Activated CD4-positive, CD25-positive, alpha-beta regulatory T cell treated with anti-CD3 and anti-CD28 coated beads, Interleukin-2, amount 50 U/mL, for 24 hours (primary cell): Measurements from ENCODE around the gene ATN1.

Experiments used
- ATAC-seq, 2 donors: fragments of 150-1000 bp; cut with Tn5 transposase; one replicate each; pipeline ENCODE4 v1.10.0; 2021; ENCODE audit warnings: mild to moderate bottlenecking in 1 of 2, moderate library complexity in 1 of 2

ATN1 gene

DNA sequence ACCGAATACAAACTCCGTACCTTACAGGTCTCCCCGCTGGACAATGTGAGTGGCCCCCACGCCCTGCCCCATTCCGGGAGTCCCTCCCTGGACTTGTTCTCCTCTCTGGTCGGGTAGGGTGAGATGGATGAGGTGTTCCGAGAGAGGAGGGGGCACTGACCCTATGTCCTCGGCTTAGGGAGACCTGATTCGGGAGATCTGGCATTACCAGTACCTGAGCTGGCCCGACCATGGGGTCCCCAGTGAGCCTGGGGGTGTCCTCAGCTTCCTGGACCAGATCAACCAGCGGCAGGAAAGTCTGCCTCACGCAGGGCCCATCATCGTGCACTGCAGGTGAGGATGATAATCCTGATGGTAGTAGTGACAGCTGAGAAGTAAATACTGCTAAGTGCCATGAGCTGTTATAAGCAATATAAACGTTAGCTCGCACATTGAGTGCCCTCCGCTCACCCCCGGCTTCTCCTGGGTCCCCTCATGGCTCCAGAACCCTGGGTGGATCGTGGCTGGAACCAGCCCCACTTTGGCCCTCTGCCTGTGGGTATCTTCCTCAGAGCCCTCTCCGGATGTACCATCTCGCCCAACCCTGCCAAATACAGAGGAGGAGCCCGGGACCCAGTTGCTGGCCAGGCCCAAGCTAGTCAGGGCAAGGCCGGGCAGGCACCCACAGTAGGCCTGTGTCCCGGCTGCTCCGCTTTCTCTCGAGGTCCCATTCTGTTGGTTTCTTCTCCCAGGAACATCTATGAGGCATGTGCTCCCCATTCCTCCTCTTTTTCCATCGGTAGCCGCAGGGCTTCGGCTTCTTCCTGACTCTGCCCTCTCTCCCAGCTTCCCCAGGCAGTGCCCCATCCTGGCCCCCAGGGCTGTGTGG lies 30.2 kb downstream of the ATN1 start:
- no peak for ATAC-seq

DNA sequence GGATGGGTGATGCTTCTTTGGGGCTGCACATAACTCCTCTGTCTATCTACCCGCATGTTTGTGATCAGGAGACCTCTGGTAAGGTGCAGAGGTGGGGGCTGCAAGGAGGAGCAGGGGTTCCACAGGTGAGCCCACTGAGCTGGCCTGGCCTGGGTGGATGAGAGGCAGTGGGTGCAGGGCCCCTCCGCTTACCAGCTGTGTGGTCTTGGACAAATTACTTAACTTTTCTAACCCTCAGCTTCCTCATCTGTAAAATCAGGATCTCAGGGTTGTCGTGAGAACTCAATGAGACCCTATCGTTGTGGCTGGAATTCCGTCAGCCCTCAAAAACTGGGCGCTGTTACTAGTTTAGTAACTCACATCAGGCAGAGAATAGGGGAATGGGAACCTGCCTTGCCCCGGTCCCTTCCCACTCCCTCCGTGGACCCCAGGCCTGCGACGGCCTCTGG lies 30.9 kb downstream of the ATN1 start:
- ATAC-seq = no peak

DNA sequence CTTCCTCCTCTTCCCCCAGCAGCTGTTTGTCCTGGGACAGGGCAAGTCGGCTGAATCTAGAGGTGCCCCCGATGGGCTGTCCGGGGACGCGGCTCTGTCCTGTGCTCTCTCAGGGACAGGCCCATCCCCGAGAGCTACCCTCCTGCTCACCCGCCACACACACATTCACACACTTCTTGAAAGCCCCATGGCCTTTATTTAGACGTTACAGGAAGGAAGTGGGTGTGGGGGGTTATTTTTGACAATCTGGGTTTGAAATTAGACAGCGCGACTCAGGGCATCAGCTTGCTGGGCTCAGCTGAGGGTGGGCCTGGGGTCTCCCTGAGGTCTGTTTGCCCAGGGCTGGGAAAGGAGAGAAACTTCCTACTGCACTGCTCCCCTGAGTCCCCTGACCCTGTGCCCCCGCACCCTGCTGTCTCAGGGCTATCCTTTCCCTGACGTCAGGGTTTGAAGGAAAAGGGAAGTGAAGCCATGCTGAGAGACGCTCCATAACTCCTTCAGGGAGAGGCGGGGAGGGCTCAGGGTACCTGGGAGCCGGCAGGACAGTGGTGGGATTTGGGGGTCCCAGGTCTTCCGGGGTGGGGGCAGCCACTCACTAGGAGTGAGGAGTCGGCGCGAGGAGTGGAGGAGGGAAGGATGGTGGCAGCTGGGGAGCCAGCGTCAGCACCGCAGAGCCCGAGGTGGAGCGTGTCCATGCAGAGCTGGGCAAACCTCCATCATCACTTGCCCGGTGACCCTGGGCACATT lies 31.5 kb downstream of the ATN1 start:
- peak; percentile 44 for ATAC-seq

DNA sequence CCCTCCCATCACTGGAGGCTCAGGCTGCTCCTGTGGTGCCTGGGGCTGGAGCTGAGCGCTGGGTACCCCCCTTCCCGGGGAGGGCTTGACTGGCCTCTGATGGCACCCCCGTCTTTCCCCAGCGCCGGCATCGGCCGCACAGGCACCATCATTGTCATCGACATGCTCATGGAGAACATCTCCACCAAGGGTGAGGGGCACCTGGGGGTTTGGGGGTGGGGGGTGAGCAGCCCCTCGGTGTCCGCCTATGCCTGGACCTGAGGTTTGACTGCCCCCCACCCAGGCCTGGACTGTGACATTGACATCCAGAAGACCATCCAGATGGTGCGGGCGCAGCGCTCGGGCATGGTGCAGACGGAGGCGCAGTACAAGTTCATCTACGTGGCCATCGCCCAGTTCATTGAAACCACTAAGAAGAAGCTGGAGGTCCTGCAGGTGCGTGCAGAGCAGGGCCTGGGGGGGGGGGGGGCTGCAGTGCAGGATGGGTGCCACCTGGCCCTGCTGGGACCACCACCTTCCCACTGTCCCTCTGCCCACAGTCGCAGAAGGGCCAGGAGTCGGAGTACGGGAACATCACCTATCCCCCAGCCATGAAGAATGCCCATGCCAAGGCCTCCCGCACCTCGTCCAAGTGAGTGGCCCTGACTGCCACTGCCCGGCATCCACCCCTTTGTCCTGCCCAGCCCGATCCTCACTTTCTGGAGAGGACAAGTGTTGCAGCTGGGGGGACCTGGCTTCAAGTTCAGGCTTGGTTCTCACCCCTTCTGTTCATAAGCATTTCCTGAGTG lies 32.2 kb downstream of the ATN1 start:
- ATAC-seq = no peak

DNA sequence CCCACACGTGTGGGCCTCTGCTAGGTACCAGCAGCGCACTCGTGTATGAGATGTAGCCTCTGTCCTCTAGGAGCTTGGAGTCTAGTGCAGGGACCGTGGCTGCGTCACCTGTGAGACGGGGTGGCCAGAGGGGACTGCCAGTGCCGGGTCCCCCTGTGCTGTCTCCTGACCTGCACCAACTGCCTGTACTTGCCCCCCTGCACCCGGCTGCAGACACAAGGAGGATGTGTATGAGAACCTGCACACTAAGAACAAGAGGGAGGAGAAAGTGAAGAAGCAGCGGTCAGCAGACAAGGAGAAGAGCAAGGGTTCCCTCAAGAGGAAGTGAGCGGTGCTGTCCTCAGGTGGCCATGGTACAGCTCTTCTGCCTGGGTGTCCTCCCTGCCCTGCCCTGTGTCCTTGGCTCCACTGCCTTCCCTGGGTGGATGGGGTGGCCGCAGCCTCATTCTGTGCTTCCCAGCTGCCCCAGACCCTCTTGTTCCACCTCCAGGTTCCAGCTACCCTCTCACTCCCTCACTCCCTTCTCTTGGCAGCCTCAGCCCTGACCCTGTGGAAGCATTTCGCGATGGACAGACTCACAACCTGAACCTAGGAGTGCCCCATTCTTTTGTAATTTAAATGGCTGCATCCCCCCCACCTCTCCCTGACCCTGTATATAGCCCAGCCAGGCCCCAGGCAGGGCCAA lies 33.0 kb downstream of the ATN1 start:
- ATAC-seq = peak in 1 of 2 donors; percentile 3

DNA sequence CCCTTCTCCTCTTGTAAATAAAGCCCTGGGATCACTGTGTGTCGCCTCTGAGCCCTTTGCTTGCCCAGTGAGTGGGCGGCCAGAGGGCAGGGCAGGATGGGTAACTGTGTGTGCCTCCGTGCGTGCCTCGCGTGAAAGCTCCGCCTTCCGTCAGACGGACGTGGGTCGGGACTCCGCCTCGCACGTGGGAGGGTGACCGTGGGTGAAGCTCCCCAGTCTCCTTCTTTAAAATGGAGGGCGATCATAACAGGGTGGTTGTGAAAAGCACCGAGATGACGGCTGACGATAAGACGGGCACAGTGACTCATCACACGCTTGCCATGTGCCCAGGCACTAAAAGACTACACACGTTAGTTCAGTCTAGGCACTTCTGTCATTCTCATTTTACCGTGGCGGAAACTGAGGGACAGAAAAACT lies 33.5 kb downstream of the ATN1 start:
- ATAC-seq = peak; percentile 80 to 83

DNA sequence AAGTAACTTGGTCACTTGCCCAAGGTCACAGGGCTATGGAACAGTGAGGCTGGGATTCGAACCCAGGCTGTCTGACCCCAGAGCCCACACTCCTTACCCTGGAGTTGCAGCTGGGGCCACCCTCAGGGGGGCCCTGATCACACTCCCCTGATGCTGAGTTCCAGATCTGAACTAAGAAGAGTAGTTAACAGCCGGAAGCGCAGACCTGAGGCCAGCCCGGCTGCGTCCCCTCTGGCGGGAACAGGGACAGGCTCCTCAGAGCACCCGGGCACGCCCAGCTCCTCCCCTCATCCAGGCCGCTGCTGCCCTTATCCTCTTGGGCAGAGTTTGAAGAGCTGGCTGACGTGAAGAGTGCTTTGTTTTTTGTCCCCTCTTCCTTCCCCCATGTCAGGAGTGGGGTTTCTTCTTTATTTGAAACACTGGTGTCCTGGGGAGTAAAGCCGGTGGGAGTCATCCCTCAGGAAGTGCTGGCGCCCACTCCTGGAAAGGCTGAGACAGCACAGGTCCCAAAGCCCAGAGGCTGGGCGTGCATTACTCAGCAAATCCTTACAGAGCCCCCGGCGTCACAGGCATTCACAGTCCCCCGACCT lies 34.0 kb downstream of the ATN1 start:
- peak; percentile 39 to 47 for ATAC-seq

DNA sequence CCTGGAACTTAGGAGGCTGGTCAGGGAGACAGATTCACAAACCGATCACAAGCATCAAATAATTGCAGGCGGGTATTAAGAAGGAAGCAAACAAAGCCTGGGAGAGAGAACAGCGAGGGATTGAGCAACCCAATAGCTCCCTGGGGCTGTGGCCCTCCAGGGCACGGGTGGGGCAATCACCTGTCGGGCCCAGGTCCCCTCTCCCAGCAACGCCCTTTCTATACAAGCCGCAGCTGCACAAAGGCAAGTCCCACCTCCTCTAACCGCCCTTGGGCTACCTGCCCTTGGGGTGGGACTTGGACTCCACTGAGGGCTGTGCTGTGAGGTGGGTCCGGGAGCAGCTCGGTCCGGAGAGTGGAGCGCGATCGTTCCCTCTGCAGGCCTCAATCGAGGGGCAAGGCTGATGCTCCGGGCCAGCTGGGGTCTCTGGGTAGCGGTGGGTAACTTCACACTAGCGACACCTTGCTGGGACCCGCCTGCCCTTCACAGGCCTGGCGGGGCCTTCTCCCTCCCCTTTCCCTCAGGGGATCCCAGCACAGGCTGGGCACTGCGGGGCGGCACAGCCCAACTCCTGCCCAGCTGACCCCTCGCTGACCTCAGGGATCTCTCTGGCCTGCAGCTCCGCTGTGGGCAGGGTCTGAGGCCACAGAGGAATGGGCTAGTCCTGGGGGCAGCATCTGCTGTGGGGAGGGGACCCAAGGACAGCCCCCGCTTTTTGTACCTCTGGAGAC lies 34.7 kb downstream of the ATN1 start:
- no peak for ATAC-seq

DNA sequence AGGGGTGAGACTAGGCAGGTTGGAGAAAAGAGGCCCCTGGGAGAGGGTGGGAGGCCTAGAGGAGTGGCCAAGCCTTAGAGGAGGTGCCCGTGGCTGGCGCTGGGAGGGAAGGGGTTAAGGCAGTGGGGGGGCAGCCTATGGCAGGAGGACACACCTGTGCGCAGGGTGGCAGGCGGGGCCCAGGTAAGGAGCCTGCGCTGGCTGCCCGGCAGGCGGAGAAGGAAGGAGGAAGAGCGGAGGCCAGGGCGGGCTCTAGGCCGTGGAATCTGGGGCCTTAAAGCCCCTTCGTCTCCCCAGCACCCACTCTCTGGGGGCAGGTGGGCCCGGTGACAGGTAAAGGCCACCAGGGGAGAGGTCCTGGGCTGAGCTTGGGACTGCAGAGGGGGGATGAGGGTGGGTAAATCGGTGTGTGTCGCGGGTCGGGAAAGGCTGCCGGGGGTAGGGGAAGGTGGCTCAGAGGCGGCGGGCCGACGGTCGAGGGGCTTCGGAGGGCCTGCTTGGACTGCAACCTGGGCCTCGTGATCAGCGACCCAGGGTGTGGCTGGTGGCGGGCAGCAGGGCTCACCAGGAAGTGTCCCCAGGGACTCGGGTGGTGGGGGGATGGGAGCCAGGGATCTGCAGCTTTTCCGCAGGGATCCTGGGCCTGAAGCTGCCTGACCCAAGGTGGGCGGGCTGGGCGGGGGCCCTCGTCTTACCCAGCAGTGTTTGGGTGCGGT lies 35.4 kb downstream of the ATN1 start:
- no peak for ATAC-seq

DNA sequence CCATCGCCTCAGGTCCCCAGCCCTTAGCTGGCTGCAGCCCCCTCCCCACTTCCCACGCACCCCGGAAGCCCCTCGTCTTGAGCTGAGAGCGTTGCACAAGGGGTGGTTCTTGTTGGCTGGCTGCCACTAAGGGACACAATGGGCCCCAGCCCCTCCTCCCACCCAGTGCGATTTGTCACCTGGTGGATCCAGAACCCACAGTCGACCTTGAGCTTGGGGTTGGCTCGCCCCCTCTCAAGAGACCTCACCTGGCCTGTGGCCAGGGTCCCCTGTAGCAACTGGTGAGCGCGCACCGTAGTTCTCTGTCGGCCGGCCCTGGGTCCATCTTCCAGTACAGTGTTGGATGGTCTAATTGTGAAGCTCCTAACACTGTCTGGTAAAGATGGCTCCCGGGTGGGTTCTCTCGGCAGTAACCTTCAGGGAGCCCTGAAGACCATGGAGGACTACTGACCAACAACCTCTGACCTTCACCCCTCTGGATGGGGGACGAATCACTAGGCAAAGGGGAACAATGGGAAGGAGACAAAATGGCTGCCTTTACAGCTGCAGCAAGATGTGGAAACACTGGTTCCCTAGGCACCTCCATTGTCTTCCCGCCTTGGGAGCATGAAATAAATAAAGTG lies 36.1 kb downstream of the ATN1 start:
- ATAC-seq = no peak

DNA sequence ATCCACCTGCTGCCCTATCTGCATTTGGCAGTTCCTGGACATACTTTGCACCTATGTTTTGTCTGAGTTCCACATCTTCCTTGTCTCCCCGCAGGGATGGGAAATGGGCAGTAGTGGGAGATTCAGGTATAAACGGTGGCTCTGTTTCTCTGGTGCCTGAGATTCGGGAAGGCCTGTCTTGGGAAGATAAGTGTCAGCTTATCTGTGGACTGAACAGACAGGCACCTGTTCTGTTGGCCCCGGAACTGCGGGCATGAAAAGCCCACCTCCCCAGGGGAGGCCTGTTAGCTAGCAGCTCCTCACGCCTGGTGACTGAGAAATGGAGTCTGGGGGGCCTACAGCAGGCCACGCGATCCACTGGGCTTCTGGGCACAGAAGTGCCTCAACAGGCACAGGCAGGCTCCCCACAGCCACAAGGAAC lies 36.9 kb downstream of the ATN1 start:
- ATAC-seq = no peak

DNA sequence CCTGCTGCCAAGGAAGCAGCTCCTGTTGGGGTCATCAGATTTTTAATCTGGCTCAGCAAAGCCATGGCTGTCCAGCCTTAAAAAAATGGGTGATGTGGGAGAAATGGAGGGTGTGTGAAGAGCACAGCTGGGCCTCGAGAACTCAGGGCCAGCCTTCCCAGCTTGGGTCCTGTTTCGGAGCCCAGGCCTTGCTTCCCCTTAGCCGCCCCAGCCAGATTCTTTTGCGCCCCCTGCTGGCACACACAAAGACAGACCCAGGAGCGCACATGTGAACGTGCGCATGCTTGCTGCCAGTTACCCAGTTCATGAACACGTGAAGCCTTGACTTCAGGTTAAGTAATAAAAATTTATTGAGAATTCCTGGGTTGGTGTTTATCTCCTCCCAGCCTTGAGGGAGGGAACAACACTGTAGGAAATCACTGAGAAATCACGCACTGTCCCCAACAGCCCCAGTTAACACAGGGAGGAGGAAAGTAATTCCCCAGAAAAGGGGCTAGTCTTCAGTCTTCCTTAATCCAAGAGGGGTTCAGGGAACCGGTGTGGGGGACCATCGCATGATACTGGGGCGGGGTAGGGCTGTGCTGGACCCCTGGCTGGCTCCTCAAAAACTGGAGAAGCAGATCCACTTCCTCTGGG lies 37.4 kb downstream of the ATN1 start:
- ATAC-seq = peak; percentile 37 to 46

DNA sequence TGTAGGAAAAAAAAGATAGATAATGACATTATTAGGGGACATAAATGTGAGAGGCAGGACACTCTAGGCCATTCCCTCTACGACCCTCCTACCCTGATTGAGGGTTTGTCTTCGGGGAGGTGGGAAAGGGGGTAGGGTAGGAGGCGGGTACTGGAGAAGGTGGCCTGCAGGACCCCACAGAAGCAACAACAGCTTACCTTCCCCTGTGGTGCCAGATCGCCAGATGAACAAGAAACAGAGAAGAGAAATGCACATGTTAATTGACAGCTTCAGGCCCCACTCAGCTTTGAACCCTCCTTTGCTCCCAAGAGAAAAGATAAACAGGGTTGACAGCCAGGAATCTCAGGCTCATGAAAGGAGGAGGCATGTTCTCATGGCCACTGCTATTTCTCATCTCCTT lies 38.0 kb downstream of the ATN1 start:
- no peak for ATAC-seq

DNA sequence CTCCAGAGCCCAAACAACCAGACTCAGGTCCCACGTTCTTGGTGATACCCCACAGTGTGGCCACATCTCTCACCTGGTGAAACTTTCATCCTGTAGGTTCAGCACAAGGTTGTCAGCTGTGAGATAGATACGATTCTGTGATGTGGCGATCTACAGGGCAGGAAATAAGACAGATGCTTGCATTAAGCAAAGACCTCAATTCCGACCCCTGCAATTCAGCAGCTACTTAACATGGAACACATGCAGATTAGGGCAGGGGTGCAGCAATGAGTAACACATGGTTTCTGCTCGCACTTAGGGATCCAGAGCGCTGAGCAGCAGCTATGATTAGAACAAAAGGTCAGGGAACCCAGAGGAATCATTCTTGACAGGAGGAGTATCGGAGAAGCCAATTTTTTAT lies 38.6 kb downstream of the ATN1 start:
- no peak for ATAC-seq

DNA sequence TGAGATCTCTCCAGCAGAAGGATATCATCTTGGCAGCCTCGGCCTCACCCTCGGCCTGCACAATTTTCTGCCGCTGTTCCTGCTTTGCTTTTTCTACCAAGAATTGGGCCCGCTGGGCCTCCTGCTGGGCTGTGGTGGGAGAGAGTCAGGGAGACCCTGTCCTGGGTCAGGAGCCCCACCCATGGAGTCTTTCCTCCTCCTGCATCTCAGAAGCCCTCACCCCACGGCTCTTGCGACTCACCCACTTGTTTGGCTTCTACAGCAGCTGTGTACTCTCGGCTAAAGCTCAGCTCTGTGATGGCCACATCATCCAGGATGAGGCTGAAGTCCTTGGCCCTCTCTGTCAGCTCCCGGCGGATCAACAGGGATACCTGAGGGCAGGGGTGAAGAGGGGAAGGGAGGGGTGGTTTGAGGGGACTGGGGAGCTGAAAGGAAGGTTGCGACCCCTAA lies 39.9 kb downstream of the ATN1 start:
- no peak for ATAC-seq

DNA sequence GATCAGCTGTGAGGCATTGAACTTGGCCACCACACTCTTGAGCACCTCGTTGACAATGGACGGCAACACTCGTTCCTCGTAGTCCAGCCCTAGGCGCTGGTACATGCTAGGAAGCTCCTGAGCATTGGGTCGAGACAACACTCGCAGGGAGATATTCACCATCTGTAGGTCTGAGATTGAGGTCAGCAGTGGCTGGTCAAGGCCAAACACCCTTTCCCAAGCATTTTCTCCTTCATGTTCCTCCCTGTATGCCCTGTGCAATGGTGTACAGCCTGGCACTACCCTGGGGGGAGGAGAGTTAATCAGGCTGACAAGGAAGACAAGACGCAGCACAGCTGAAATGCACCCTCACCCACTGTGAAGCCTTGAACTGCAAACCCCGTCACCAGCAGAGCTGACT lies 40.7 kb downstream of the ATN1 start:
- ATAC-seq = no peak

DNA sequence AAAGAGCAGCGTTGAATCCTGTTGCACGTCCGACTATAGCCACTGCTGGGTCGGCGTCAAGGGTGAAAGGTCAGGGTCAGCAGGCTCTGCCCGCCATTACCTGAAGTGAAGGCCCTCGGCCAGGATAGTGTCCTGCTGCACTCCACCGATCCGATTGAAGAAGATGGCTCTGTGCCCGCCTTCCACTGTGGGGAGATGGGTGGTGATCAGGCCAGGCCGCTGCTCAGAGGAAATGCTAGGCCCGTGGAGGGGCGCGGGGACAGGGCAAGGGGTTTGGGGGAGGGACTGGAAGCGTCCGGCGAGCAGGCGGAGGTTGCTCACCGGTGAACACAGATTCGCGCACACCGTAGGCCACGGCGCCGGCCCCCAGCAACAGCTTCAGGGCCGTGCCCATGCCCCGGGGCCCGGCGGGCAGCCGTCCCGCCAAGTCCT lies 42.4 kb downstream of the ATN1 start:
- ATAC-seq = peak; percentile 18

DNA sequence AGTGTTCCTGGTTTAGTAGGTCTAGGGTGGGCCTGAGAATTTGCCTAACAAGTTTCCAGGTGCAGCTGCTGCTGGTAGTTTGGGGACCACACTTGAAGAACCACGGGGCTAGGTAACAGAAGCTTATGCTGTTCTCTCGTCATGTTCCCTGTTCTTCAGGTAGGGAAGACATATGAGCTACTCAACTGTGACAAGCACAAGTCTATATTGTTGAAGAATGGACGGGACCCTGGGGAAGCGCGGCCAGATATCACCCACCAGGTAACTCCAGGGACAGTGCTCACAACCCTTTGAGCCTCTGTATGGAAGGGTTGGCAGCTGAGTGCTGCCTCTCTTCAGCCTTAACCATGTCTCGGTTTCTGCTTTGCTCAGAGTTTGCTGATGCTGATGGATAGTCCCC lies 46.4 kb downstream of the ATN1 start:
- no peak for ATAC-seq

DNA sequence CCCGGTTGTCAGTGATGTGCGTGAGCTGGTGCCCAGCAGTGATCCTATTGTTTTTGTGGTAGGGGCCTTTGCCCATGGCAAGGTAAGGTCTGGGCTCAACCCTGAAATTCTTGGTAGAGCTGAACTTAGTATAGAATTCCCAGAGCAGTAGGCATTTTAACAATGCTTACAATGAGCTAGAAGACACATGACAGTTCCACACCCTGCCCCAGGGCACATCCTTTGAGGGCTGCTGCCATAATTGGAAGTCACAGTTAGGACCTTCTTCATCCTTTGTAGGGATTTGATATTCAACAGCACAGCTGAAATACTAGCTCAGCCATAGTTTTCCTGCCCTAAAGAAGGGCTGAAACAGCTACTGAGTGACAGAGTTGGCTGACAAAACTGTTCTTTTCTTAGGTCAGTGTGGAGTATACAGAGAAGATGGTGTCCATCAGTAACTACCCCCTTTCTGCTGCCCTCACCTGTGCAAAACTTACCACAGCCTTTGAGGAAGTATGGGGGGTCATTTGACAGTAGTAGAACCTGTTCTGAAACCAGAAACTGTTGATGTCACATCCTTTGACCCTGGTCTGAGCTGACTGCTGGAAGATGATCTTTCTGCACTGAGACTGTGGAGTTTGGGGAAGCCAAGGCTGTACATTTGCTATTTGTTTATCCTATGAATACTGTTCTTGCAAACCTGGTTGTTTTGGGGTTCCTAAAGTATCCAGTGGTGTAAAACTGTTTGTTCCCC lies 47.7 kb downstream of the ATN1 start:
- ATAC-seq = no peak
